ENCODE measurements around the gene CSTPP1.

The CSTPP1 gene

GRCh38 chr11:47132981-47133380 lies 196.4 kb downstream of the CSTPP1 start:
- no peak for DNase-seq (ENCODE audit: low read depth)

DNA sequence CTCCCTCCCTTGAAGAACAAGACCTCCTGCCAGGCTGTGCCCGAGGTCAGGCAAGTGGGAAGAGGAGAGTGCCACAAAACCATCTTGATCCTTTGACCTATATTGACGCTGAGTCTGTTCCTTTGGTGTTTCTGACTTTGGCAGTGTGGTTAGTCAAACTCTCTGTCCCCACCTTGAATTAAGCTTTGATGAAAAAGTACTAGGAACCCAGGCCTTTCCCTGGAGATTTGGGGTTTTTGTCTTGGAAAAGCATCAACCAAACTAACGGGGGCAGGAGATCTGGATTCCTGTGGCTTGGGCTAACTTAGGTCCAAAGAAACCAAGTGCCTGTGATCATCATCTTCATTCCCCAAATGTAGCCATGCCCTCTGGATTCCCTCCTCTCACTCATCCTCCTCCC lies 199.8 kb downstream of the CSTPP1 start:
- DNase-seq (ENCODE audit: low read depth): no peak

- DNase-seq (ENCODE audit: low read depth): no peak
Measured at GRCh38 chr11:47136921-47137320, 200.4 kb downstream of the CSTPP1 start.

GRCh38 chr11:47137476-47137875 lies 200.9 kb downstream of the CSTPP1 start:
- no peak for DNase-seq (ENCODE audit: low read depth)

DNA sequence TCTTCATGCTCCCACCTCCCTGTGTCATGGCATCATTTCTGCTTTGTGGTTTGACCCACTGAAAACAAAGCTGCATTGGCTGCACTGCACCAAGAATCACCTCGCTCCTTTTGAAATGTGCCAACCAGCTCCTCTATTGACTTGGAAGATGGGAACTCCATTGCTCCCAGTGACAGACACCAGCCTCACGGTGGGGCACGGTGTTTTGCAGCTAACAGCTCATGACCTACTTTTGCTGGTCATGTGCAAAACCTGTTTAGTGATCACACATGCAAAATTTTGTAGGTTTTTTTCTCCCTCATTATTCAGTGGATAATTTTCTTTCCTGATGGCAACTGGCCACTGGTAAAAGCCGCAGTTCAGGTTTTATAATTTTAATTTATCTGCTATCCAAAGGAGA lies 203.3 kb downstream of the CSTPP1 start:
- no peak for DNase-seq (ENCODE audit: low read depth)

- no peak for DNase-seq (ENCODE audit: low read depth)
Measured at GRCh38 chr11:47143322-47143721, 206.8 kb downstream of the CSTPP1 start.

GRCh38 chr11:47144541-47144940 lies 208.0 kb downstream of the CSTPP1 start:
- DNase-seq (ENCODE audit: low read depth): no peak

DNA sequence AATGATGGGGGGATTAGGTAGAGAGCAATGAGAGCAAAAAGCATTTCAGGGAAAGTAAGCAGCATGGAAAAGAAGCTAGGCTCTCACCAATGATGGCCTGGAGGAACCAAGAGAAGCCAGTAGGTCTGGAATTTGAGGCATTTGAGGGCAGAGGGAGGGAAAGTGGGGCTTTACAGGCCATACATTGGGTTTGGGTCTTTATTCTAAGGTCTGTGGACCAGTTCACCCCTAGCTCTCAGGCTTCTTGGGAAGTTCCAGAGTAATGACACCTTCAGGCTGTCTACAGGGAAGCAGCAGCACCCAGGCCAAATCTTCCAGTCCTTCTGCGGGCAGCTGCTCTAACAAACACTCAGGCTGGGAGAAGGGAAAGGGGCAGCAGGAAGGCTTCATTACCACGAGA lies 210.7 kb downstream of the CSTPP1 start:
- DNase-seq (ENCODE audit: low read depth): no peak

- no peak for DNase-seq (ENCODE audit: low read depth)
Measured at GRCh38 chr11:47147681-47148080, 211.1 kb downstream of the CSTPP1 start.

- DNase-seq (ENCODE audit: low read depth): no peak
Measured at GRCh38 chr11:47148270-47148669, 211.7 kb downstream of the CSTPP1 start.

DNA sequence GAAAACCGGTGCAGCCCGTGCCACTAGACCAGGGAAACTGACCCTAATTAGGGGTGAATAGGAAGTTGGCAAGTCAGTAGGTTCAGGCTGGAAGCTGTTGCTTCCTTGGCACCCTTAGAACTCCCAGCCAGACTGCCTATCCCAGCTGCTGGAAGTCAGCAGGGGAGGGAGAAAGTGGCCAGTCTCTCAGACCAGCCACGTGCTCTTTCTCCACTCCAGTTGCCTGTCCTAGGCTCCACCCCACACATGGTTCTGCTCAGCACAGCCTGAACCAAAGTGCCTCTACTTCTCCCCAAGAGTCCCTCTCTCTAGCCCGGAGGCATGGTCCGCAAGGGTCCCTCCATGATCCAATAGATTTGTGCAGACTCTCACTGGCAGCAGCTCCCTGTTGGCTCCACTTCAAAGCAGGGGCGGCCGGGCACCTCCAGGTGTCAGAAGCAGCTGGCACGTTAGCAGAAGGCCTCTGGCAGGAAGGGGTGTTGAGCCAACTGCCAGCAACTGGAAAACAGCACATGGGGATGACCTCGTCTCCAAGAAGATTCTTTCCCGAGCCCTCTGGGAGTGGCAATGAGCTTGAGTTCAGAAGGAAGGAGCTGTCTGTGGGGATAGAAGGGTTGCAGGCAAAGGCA lies 212.5 kb downstream of the CSTPP1 start:
- no peak for DNase-seq (ENCODE audit: low read depth)

DNA sequence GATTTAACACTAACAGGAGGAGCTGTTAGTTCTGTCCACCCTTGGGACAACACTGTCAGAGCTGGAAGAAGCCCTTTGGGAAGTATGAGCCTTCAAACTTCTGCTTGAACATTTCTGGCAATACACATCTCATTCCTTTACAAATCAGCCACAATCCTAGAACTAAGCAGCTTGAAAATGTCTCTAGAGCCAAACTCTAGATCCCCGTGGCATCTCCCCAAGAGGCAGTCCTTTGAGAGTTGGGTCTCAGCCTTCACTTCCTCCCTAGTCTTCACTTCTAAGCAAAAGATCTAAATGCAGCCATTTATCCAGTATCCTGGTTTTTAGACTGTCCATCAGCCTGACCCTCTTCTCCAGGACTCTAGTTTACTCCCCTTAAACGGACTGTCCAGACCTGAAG lies 213.2 kb downstream of the CSTPP1 start:
- no peak for DNase-seq (ENCODE audit: low read depth)

- DNase-seq (ENCODE audit: low read depth): no peak
Measured at GRCh38 chr11:47152126-47152952, 215.8 kb downstream of the CSTPP1 start.

GRCh38 chr11:47152953-47153950 lies 216.7 kb downstream of the CSTPP1 start:
- no peak for DNase-seq (ENCODE audit: low read depth)

- no peak for DNase-seq (ENCODE audit: low read depth)
Measured at GRCh38 chr11:47154616-47155570, 218.3 kb downstream of the CSTPP1 start.

DNA sequence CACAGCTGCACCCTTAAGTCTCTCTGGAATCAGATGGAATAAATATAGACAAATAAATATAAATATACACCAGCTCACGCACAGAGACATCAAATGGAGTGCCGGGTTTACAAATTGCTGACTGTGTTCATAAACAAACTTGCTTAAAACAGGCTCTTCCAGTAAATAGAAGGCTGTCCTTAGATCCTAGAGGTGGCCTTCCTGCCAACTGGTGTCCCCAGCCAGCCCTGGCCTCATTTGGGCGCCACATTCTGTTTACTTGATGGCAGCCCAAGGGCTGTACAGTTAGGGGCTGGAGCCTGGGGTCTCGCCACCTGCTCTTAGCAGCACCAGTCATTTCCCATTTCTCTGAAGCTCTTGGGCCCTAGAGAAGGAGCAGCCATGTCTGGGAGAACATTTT lies 219.3 kb downstream of the CSTPP1 start:
- DNase-seq (ENCODE audit: low read depth): no peak

DNA sequence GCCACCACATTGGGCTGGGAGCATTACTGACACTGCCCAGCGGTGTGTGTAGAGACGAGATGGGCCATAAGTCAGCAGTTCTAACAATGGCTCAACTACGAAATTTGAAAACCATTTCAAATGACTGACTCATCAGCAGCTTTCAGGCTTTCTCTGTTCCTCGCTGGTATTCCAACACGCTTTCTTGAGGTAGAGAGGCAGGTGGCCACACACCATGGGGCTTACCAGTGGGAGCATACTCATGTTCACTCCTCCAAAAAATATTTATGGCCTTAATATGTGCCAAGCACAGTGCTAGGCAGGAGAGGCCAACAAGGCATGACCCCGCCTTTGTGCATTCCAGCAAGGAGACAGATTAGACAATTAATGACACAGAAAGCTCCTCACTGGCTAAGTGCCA lies 219.8 kb downstream of the CSTPP1 start:
- DNase-seq (ENCODE audit: low read depth): no peak

DNA sequence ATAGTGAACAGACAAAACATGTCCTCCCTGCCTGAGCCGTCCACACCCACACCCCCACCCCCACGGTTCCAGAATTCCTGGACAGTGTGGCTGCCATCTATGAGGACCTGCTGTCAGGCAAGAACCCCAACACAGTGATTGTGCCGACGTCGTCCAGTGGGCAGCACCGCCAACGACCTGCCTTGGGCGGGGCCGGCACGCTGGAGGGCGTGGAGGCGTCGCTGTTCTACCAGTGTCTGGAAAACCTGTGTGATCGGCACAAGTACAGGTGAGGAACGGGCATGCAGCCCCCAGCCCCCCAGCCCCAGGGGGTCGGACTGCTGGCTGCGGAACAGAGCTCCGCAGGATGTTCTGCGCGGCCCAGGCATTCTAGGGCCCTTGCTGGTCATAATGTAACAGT lies 220.4 kb downstream of the CSTPP1 start:
- no peak for DNase-seq (ENCODE audit: low read depth)

DNA sequence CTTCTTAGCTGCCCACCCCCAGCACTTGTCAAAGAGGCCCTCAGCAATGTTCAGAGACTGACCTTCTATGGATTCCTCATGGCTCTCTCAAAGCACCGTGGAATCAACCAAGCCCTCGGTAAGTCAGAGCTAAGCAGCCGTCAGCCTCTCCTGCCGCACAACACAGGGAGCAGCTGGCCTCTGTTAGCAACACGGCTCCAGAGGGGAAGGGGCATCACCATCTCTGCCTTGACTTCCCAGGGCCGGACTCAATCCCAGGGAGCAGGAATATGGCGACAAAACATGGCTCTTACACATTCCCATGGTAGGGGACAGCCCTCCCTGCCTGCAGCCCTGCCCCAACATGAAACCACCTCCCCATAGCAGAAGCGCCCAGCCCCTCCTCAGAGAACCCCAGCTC lies 221.2 kb downstream of the CSTPP1 start:
- DNase-seq (ENCODE audit: low read depth): no peak

GRCh38 chr11:47158242-47158641 lies 221.7 kb downstream of the CSTPP1 start:
- no peak for DNase-seq (ENCODE audit: low read depth)

GRCh38 chr11:47160753-47161133 lies 224.2 kb downstream of the CSTPP1 start:
- no peak for DNase-seq (ENCODE audit: low read depth)
